Type B pancreatic cell (in vitro differentiated cells): Measurements from ENCODE around the gene MYL4. TPM values are rescaled to one million over a fixed set of nuclear protein-coding genes. Genes with fewer than 3 reads are reported as not detected.

Experiments
- DNase-seq: peaks from one replicate; pipeline ENCODE4 v3.0.0; 2021; ENCODE audit warnings: mixed read lengths; ENCODE audit not compliant: unreplicated experiment; ENCODE audit errors: extremely low spot score
- H3K27ac Mint-ChIP-seq: 2 replicates; pipeline ENCODE4 v1.8.0; 2021; ENCODE audit warnings: mild to moderate bottlenecking, mixed read lengths
- H3K27me3 Mint-ChIP-seq: 2 replicates; pipeline ENCODE4 v1.8.0; 2021; ENCODE audit warnings: mixed read lengths
- H3K36me3 Mint-ChIP-seq: 2 replicates; pipeline ENCODE4 v1.8.0; 2021; ENCODE audit warnings: mixed read lengths
- H3K4me1 Mint-ChIP-seq: one replicate; pipeline ENCODE4 v1.8.0; 2021; ENCODE audit warnings: mixed read lengths; ENCODE audit not compliant: unreplicated experiment
- H3K4me3 Mint-ChIP-seq: 2 replicates; pipeline ENCODE4 v1.8.0; 2021; ENCODE audit warnings: mild to moderate bottlenecking, mixed read lengths
- H3K9me3 Mint-ChIP-seq: 2 replicates; pipeline ENCODE4 v1.8.0; 2021; ENCODE audit warnings: mixed read lengths
- total RNA-seq: library from RNA; stranded (reverse); gene quantifications from 2 replicates; pipeline ENCODE4 v1.2.1, GENCODE V29; 2021; ENCODE audit warnings: low replicate concordance
- TF ChIP-seq, protein P1 (sequence below): fragments of 200-600 bp; sonication (generic); conservative IDR thresholded peaks from 2 replicates; pipeline ENCODE4 v1.5.0; 2021; ENCODE audit warnings: antibody characterized with exemption, mild to moderate bottlenecking

The MYL4 gene
- total RNA-seq, 1 donor from 2014 or later: 5.1 TPM

DNA sequence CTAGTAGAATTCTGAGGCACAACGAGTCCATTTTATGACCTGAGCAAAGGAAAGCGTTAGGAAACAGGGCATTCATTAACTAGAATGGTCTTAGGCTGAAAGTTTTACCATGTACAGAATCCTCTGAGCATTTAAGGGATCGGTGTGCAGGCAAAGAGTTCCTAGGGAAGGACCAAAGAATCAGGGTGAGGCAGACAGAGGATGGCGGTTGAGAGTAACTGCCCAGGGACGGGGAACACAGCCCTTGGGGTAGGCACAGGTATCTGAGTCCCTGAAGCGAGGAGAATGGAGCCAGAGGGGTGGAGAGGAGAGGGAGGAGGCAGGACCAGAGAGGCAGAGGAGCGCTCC is 30.4 kb downstream of the MYL4 start:
- H3K4me3 Mint-ChIP-seq: no peak overlapping the region
- no peaks in the 10 kb centered on the region for H3K36me3 Mint-ChIP-seq
- peaks cover 11% of the 10 kb centered on the region for H3K27me3 Mint-ChIP-seq
- no peaks in the 10 kb centered on the region for H3K9me3 Mint-ChIP-seq
- peaks cover 5% of the 10 kb centered on the region for H3K4me1 Mint-ChIP-seq
- no peak for DNase-seq
- no peak overlapping the region for H3K27ac Mint-ChIP-seq
- TF ChIP-seq, protein P1, sequence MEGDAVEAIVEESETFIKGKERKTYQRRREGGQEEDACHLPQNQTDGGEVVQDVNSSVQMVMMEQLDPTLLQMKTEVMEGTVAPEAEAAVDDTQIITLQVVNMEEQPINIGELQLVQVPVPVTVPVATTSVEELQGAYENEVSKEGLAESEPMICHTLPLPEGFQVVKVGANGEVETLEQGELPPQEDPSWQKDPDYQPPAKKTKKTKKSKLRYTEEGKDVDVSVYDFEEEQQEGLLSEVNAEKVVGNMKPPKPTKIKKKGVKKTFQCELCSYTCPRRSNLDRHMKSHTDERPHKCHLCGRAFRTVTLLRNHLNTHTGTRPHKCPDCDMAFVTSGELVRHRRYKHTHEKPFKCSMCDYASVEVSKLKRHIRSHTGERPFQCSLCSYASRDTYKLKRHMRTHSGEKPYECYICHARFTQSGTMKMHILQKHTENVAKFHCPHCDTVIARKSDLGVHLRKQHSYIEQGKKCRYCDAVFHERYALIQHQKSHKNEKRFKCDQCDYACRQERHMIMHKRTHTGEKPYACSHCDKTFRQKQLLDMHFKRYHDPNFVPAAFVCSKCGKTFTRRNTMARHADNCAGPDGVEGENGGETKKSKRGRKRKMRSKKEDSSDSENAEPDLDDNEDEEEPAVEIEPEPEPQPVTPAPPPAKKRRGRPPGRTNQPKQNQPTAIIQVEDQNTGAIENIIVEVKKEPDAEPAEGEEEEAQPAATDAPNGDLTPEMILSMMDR: no peak

DNA sequence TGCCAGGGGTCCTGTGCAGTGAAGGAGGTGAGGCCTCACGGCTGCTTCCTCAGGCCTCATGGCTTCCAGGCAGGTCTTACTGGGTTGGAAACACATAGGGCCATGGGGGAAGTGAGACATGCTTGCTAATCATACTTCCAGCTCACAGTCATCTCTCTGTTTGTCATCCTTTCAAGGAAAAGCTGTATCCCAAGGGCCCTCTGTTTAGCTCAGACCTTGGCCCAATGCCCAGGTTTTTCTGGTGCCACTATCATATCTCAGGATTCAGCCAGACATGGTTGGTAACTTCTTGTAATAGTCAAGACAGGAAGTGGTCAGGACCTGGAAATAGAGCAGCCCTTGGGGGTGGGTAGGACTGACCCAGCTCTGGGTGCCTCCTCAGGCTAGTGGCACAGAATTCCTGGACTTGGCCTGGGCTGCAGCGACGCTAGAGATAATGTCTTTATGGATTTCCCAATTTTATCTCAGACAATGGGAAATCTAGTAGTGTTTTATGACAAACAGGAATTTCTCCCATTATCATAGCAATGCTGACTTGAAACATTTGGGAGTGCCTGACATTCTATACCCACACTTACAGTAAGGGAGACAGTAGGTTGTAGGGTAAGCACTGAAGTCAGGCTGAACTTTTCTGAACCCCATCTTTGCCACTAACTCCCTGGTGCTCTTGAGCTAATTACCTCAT is 31.0 kb downstream of the MYL4 start:
- Mint-ChIP-seq H3K4me3 (no peak overlapping the region), H3K27ac (no peak overlapping the region), H3K9me3 (no peaks in the 10 kb centered on the region), H3K4me1 (peaks cover 5% of the 10 kb centered on the region), H3K27me3 (peaks cover 14% of the 10 kb centered on the region), H3K36me3 (no peaks in the 10 kb centered on the region)
- no peak for DNase-seq
- TF ChIP-seq, protein P1: no peak

DNA sequence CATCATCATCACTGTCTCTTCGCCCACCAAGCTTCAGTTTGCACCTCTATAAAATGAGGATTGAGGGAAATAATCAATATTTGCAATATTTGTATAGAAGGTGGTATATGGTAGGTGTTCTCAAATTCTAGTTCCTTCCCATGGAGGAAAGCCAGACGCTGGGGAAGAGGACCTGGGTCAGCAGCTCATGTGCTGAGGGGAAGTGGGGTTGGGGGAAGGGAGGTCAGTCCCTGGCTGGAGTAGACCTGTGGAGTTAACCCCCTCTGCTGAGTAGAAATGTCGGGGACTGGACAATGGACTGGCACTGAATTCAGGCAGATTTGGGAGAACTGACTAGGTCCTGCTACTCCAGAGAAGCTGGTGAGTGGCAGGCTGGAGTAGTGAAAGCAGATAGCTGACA is 31.7 kb downstream of the MYL4 start:
- no peak for DNase-seq

DNA sequence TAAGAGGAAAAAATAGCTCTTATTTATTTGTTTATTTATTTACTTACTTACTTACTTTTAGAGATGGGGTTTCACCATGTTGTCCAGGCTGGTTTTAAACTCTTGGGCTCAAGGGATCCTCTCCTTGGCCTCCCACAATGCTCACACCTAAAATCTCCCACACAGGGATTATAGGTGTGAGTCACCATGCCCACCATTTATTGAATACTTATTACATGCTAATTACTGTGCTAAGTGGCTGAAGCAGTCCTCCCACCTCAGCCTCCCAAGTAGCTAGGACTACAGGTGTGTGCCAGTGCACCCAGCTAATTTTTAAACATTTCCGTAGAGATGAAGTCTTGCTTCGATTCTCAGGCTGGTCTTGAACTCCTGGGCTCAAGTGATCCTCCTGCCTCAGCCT is 33.5 kb downstream of the MYL4 start:
- no peak for DNase-seq
- no peak overlapping the region for H3K27ac Mint-ChIP-seq
- H3K27me3 Mint-ChIP-seq: peaks cover 29% of the 10 kb centered on the region
- no peak overlapping the region for H3K4me3 Mint-ChIP-seq
- H3K36me3 Mint-ChIP-seq: no peaks in the 10 kb centered on the region
- H3K9me3 Mint-ChIP-seq: no peaks in the 10 kb centered on the region
- H3K4me1 Mint-ChIP-seq: peaks cover 5% of the 10 kb centered on the region
- TF ChIP-seq, protein P1: no peak

More for the DNA sequence above, 31.7 kb downstream of the MYL4 start:
- TF ChIP-seq, protein P1: no peak
- no peak overlapping the region for H3K4me3 Mint-ChIP-seq
- no peaks in the 10 kb centered on the region for H3K9me3 Mint-ChIP-seq
- H3K27me3 Mint-ChIP-seq: peaks cover 20% of the 10 kb centered on the region
- H3K36me3 Mint-ChIP-seq: no peaks in the 10 kb centered on the region
- peaks cover 5% of the 10 kb centered on the region for H3K4me1 Mint-ChIP-seq
- H3K27ac Mint-ChIP-seq: no peak overlapping the region

DNA sequence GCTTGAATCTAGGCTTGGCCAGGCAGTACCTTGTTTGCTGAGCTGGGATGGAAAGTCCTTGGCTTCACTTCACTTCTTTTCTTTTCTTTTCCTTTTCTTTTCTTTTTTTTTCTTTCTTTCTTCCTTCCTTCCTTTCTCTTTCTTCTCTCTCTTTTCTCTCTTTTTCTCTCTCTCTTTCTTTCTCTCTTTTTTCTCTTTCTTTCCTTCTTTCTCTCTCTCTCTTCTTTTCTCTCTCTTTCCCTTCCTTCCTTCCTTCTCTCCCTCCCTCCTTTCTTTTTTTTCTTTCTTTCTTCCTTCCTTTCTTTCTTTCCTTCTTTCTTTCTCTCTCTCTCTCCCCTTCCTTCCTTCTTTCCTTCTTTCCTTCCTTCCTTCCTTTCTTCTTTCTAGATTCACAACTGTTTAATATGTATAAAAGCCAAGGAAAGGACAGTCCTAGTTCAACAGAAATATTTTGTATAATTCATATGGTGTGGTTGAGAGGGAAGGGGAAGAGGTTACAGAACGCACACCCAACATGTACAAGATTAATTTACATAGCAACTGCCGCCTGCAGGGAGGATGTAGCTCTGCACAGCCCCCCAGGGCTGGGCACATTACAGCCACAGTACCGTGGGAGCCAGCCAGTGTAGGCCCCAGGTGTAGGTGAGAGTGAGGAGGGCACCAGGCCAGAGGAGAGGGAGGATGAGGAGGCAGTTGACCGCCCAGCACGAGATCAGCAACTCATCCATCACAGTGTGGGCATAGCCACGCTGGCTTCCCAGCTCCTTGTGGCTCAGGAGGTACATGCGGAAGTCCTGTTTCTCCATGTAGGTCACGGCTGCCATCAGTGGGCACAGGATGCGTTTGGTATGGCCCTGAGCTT is 34.8 kb downstream of the MYL4 start:
- no peak for DNase-seq
- H3K4me3 Mint-ChIP-seq: no peak overlapping the region
- H3K27me3 Mint-ChIP-seq: peaks cover 29% of the 10 kb centered on the region
- TF ChIP-seq, protein P1: no peak
- peaks cover 5% of the 10 kb centered on the region for H3K4me1 Mint-ChIP-seq
- H3K36me3 Mint-ChIP-seq: no peaks in the 10 kb centered on the region
- no peak overlapping the region for H3K27ac Mint-ChIP-seq
- no peaks in the 10 kb centered on the region for H3K9me3 Mint-ChIP-seq
